T-cell (primary cell): ENCODE data around the gene EXOC4. TPM values are rescaled to one million over a fixed set of nuclear protein-coding genes. Genes with fewer than 3 reads are reported as not detected.

Source experiments
- ATAC-seq, 4 experiments: fragments of 200-7000 bp in 3 of 4; fragments of 150-1000 bp in 1 of 4; cut with Tn5 transposase; replicated peaks in 1 of 4; 1 replicate in 3 of 4; 2 replicates in 1 of 4; pipeline ENCODE4 v1.10.0; 2021; ENCODE audit warnings: moderate library complexity in 3 of 4, mild to moderate bottlenecking in 2 of 4, moderate number of reproducible peaks in 1 of 4
- CTCF ChIA-PET, 2 donors: fragments of 300-600 bp; sonication (Branson Sonifier 250); formaldehyde crosslinking; loops; one replicate each; lab custom pipeline; 2022; ENCODE audit warnings: antibody characterized with exemption in 2 of 2; lab: Charles Lee
- POLR2A ChIA-PET, 2 donors: fragments of 300-600 bp; sonication (Branson Sonifier 250); formaldehyde crosslinking; loops; one replicate each; lab custom pipeline; 2022; ENCODE audit warnings: antibody characterized with exemption in 2 of 2; lab: Charles Lee
- DNase-seq, 35 experiments: peaks; one replicate each; pipeline versions ENCODE4 v3.0.0 to v3.0.0-alpha.2; 2013 to 2023
- H3K27ac ChIP-seq: one replicate; pipeline ENCODE4 v1.5.1; 2013; ENCODE audit warnings: low read length
- H3K27me3 ChIP-seq, 2 experiments: replicated peaks in 1 of 2; 1 replicate in 1 of 2; 2 replicates in 1 of 2; pipeline versions ENCODE4 v1.6.1 to v1.7.0; 2013; ENCODE audit warnings: low read length in 1 of 2, mixed read lengths in 1 of 2; ENCODE audit not compliant: control insufficient read depth in 2 of 2, insufficient read depth in 2 of 2; ENCODE audit errors: extremely low read depth in 1 of 2
- H3K36me3 ChIP-seq, 2 donors: 1 replicate in 1 of 2; 2 replicates in 1 of 2; pipeline versions ENCODE4 v1.6.1 to v1.7.0; 2013; ENCODE audit warnings: low read length in 1 of 2; ENCODE audit not compliant: control insufficient read depth in 2 of 2, insufficient read depth in 1 of 2; ENCODE audit errors: extremely low read depth in 1 of 2
- H3K4me1 ChIP-seq, 2 experiments: 1 replicate in 1 of 2; 2 replicates in 1 of 2; pipeline versions ENCODE4 v1.6.1 to v1.7.0; 2013; ENCODE audit warnings: low read length in 2 of 2, mixed read lengths in 1 of 2; ENCODE audit not compliant: insufficient read depth in 2 of 2, control insufficient read depth in 1 of 2; ENCODE audit errors: extremely low read depth in 1 of 2
- H3K4me3 ChIP-seq, 2 donors: 1 replicate in 1 of 2; 2 replicates in 1 of 2; pipeline versions ENCODE4 v1.5.1 to v1.7.0; 2013; ENCODE audit warnings: mild to moderate bottlenecking in 2 of 2, low read length in 1 of 2, moderate library complexity in 1 of 2; ENCODE audit not compliant: control insufficient read depth in 1 of 2; ENCODE audit errors: extremely low read depth in 1 of 2
- H3K9me3 ChIP-seq: 2 replicates; pipeline ENCODE4 v1.7.0; 2013
- H3K27ac Mint-ChIP-seq, 2 donors: one replicate each; pipeline ENCODE4 v1.8.0; 2020 to 2021; ENCODE audit warnings: mild to moderate bottlenecking in 2 of 2, mixed read lengths in 2 of 2
- H3K27me3 Mint-ChIP-seq, 2 donors: one replicate each; pipeline ENCODE4 v1.8.0; 2021 to 2022; ENCODE audit warnings: mixed read lengths in 2 of 2
- H3K36me3 Mint-ChIP-seq: one replicate; pipeline ENCODE4 v1.8.0; 2021; ENCODE audit warnings: mixed read lengths
- H3K4me1 Mint-ChIP-seq, 3 donors: one replicate each; pipeline ENCODE4 v1.8.0; 2020 to 2022; ENCODE audit warnings: mixed read lengths in 3 of 3, mild to moderate bottlenecking in 1 of 3
- H3K4me3 Mint-ChIP-seq, 3 donors: one replicate each; pipeline ENCODE4 v1.8.0; 2020 to 2022; ENCODE audit warnings: mild to moderate bottlenecking in 3 of 3, mixed read lengths in 3 of 3, moderate library complexity in 3 of 3
- H3K9me3 Mint-ChIP-seq, 3 donors: one replicate each; pipeline ENCODE4 v1.8.0; 2020 to 2022; ENCODE audit warnings: mixed read lengths in 3 of 3
- whole genome bisulfite sequencing: methylation state at CpG from one replicate; pipeline ENCODE4 v1.1.5; 2013; ENCODE audit warnings: missing lambda C conversion rate; ENCODE audit not compliant: insufficient coverage; 5-methylcytosine and 5-hydroxymethylcytosine counted together
- total RNA-seq, 35 experiments: library from RNA in 6 of 35; stranded (reverse) in 6 of 35; fragments of 120-200 nt in 1 of 35; gene quantifications; one replicate each; pipeline versions ENCODE4 v1.2.1 to v1.2.4 and lab custom pipeline; 2013 to 2026

Gene EXOC4
- total RNA-seq, 5 donors from 2014 or later (not counting 1 experiment from before 2014, with no cell fraction given), result 58.2 to 108 (median 64.8) TPM

- CTCF ChIA-PET, result no interaction called here
- H3K4me1 ChIP-seq, result no peaks in the 10 kb centered on the region
Measured at GRCh38 chr7:133730360-133730759, 477.5 kb downstream of the EXOC4 start.

DNA sequence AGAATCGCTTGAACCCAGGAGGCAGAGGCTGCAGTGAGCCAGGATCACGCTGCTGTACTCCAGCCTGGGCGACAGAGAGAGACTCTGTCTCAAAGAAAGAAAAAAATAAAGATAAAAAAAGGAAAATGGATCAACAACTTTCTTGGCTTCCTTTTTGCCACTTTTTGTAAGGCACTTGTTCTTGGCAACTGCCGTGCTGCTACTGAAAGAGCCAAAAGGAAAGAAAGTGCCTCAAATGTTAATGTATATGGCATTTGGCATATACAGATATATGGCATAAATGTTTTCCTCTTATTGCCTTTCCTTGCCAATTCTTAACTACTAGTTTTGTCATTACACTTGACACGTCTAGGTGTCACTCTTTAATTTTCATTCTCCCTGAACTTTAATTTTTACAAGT is 480.5 kb downstream of the EXOC4 start:
- POLR2A ChIA-PET, result no interaction called here
- 100% methylated on average over 2 of the region's 5 CpGs for whole genome bisulfite sequencing
- peaks cover 0 to 6% (median 0%) of the 10 kb centered on the region in 3 donors for H3K4me1 Mint-ChIP-seq

More at GRCh38 chr7:133730360-133730759, 477.5 kb downstream of the EXOC4 start:
- Histone ChIP-seq H3K27ac (no peak overlapping the region), H3K9me3 (no peaks in the 10 kb centered on the region), H3K27me3 (no peaks in the 10 kb centered on the region), H3K36me3 (no peaks in the 10 kb centered on the region), H3K4me3 (no peak overlapping the region)
- Mint-ChIP-seq H3K27me3 (no peaks in the 10 kb centered on the region), H3K36me3 (peaks cover 49% of the 10 kb centered on the region), H3K4me3 (no peak overlapping the region), H3K9me3 (no peaks in the 10 kb centered on the region), H3K4me1 (no peaks in the 10 kb centered on the region), H3K27ac (no peak overlapping the region)
- ATAC-seq (no peak), DNase-seq (no peak)
- WGBS, result no CpG with 5 or more reads among the region's 3 CpGs
- POLR2A ChIA-PET, result no interaction called here

DNA sequence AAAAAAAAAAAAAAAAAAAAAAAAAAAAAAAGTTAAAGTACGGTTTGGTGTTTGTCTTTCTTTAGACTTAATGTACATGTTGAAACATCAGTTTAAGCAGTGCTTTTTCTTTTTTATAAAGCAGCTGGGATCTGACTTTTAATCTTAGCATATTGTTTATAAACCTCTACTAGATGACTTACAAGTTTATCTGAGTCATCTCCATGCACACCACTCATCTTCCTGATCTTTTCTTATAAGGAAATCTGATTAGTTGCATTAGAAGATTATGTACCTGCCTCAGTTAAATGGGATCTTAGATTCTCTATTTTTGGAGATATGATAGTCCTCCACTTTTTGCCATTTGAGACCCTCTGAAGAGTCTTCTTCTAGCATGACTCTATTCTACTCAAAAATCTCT is 482.3 kb downstream of the EXOC4 start:
- Mint-ChIP-seq H3K27me3 (no peaks in the 10 kb centered on the region), H3K4me1 (peaks cover 0 to 6% (median 0%) of the 10 kb centered on the region in 3 donors), H3K36me3 (peaks cover 33% of the 10 kb centered on the region), H3K4me3 (no peak overlapping the region), H3K27ac (no peak overlapping the region), H3K9me3 (no peaks in the 10 kb centered on the region)
- Histone ChIP-seq H3K27ac (no peak overlapping the region), H3K27me3 (no peaks in the 10 kb centered on the region), H3K36me3 (no peaks in the 10 kb centered on the region), H3K4me1 (no peaks in the 10 kb centered on the region), H3K4me3 (no peak overlapping the region), H3K9me3 (no peaks in the 10 kb centered on the region)
- ATAC-seq (no peak), DNase-seq (no peak)
- WGBS, result no CpG with 5 or more reads among the region's 1 CpG
- POLR2A ChIA-PET, result no interaction called here
- CTCF ChIA-PET, result no interaction called here

More for the DNA sequence above, 480.5 kb downstream of the EXOC4 start:
- no peak for DNase-seq
- Mint-ChIP-seq H3K27me3 (no peaks in the 10 kb centered on the region), H3K36me3 (peaks cover 42% of the 10 kb centered on the region), H3K27ac (no peak overlapping the region), H3K4me3 (no peak overlapping the region), H3K9me3 (no peaks in the 10 kb centered on the region)
- Histone ChIP-seq H3K4me1 (no peaks in the 10 kb centered on the region), H3K9me3 (no peaks in the 10 kb centered on the region), H3K36me3 (no peaks in the 10 kb centered on the region), H3K27ac (no peak overlapping the region), H3K4me3 (no peak overlapping the region), H3K27me3 (no peaks in the 10 kb centered on the region)
- CTCF ChIA-PET, result no interaction called here
- no peak for ATAC-seq

DNA sequence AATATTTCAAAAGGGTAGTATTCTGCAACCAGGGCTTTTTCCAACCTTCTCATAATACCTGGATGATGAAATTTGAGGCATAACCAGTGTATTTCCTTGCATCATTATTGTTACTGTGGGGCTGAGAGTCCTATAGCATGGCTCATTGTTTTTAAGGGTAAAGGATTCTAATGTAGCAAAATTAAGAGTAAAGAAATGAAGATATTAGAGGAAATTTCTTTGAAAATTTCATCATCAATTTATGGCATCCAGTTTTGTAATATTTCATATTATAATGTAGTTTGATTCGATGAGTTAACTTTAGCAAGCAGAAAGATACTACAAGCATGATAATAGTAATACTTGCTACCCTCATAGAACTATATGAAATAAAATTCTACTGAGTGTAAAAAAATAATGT is 486.9 kb downstream of the EXOC4 start:
- ChIA-PET POLR2A (no interaction called here), CTCF (no interaction called here)
- H3K4me3 Mint-ChIP-seq, result no peak overlapping the region
- Histone ChIP-seq H3K9me3 (no peaks in the 10 kb centered on the region), H3K36me3 (no peaks in the 10 kb centered on the region), H3K4me1 (peaks cover 0 to 2% of the 10 kb centered on the region in 2 experiments), H3K27me3 (no peaks in the 10 kb centered on the region), H3K4me3 (no peak overlapping the region), H3K27ac (no peak overlapping the region)
- H3K27me3 Mint-ChIP-seq, result no peaks in the 10 kb centered on the region
- no peak overlapping the region for H3K27ac Mint-ChIP-seq
- no peak for DNase-seq
- H3K36me3 Mint-ChIP-seq, result peaks cover 16% of the 10 kb centered on the region
- H3K9me3 Mint-ChIP-seq, result no peaks in the 10 kb centered on the region
- no CpG with 5 or more reads among the region's 1 CpG for whole genome bisulfite sequencing
- H3K4me1 Mint-ChIP-seq, result peaks cover 0 to 11% (median 0%) of the 10 kb centered on the region in 3 donors
- no peak for ATAC-seq

- Mint-ChIP-seq H3K9me3 (no peaks in the 10 kb centered on the region), H3K4me3 (no peak overlapping the region), H3K27me3 (no peaks in the 10 kb centered on the region), H3K27ac (no peak overlapping the region), H3K4me1 (peaks cover 0 to 11% (median 0%) of the 10 kb centered on the region in 3 donors), H3K36me3 (peaks cover 10% of the 10 kb centered on the region)
- Histone ChIP-seq H3K27ac (no peak overlapping the region), H3K27me3 (no peaks in the 10 kb centered on the region), H3K4me1 (peaks cover 0 to 2% of the 10 kb centered on the region in 2 experiments), H3K4me3 (no peak overlapping the region), H3K36me3 (no peaks in the 10 kb centered on the region), H3K9me3 (no peaks in the 10 kb centered on the region)
- ChIA-PET CTCF (no interaction called here), POLR2A (no interaction called here)
- DNase-seq, result no peak
- WGBS, result 67% methylated on average over 1 of the region's 3 CpGs
- no peak for ATAC-seq
Measured at GRCh38 chr7:133741078-133741477, 488.2 kb downstream of the EXOC4 start.

GRCh38 chr7:133741703-133742102 is 488.8 kb downstream of the EXOC4 start:
- Histone ChIP-seq H3K4me3 (no peak overlapping the region), H3K9me3 (no peaks in the 10 kb centered on the region), H3K36me3 (no peaks in the 10 kb centered on the region), H3K4me1 (peaks cover 0 to 2% of the 10 kb centered on the region in 2 experiments), H3K27me3 (no peaks in the 10 kb centered on the region), H3K27ac (no peak overlapping the region)
- Mint-ChIP-seq H3K27ac (no peak overlapping the region), H3K36me3 (peaks cover 8% of the 10 kb centered on the region), H3K27me3 (no peaks in the 10 kb centered on the region), H3K4me1 (peaks cover 0 to 9% (median 0%) of the 10 kb centered on the region in 3 donors), H3K9me3 (no peaks in the 10 kb centered on the region), H3K4me3 (no peak overlapping the region)
- CTCF ChIA-PET, result no interaction called here
- ATAC-seq, result no peak
- DNase-seq, result no peak
- whole genome bisulfite sequencing, result no CpG with 5 or more reads among the region's 3 CpGs
- POLR2A ChIA-PET, result no interaction called here
